ENCODE data around the gene STXBP4. TPM values are rescaled to one million over a fixed set of nuclear protein-coding genes. Genes with fewer than 3 reads are reported as not detected.

STXBP4 gene
- total RNA-seq, 1 donor from 2014 or later = 4.9 TPM

DNA sequence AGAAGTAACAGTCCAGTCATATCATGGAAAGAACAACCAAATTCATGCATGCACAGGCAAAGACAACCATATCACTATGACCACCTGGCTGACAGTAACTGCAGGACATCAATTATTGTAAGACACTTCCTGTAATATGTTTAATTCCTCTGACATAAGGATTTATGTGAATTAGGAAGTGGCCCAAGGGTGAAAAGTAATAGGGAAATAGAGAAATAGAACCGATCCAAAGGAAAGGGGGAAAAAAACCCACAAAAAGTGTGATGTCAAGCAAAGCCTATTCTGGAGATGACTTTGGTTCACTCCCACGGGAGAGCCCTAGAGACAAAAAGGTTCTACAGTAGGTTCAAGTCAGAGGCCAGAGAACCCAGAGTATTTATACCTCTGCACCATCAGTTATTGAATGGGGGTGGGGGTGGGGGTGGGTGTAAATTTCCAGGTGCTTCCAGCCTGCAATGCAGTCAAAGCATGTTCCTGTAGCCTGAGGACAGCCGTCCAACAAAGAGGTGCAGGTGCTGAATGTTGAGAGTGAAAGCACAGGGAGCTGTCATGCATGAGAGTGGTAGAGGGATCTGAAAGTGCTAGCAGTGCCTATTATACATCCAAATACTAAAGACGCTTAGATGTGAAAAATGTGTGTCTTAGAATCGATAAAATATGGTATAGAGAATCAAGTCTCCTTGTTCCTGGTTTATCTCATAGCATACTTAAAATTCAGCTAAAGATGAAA, 200.6 kb downstream of the STXBP4 start:
- intact Hi-C loops (cut with DNase I) = no loop called here
- no peak for DNase-seq (ENCODE audit: low spot score in 2 of 2)
- Histone ChIP-seq H3K27me3 (no peaks in the 10 kb centered on the region), H3K27ac (no peak overlapping the region), H3K36me3 (no peaks in the 10 kb centered on the region), H3K9me3 (no peaks in the 10 kb centered on the region), H3K4me3 (no peak overlapping the region), H3K4me1 (no peaks in the 10 kb centered on the region)
- no peak for TF ChIP-seq CTCF (IDR thresholded peaks at IDR 0.05)

DNA sequence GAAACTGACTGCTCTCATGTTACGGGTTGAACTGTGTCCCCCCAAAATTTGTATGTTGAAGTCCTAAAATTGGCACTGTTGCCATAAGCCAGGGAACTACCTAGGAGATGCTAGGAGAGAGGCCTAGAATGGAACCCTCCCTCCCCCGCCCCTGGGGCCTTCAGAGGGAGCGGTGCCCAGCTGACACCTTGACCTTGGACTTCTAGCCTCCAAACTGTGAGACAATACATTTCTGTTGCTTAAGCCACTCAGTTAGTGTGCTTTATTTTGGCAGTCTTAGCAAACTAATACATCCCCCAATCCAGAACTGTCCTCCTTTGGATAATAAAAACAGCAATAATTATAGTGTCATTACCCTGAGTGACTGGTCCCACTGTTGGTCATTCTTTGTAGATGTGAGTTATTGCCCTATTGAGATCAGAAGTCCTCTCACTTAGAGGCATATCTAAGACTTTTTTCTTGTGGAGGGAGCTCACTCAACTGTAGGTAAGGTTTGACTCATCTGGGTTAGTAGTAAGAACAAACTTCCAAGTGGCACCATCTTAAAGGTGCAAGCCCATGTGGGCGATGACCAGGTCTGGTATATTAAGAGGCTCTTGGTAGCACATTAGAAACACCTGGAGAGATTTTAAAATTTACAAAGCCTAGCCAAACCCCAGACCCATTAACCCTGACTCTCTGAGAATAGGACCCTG, 203.2 kb downstream of the STXBP4 start:
- intact Hi-C loops (cut with DNase I) = no loop called here
- no peaks in the 10 kb centered on the region for H3K9me3 ChIP-seq
- H3K4me3 ChIP-seq = no peak overlapping the region
- TF ChIP-seq CTCF (IDR thresholded peaks at IDR 0.05) = no peak
- no peak for DNase-seq (ENCODE audit: low spot score in 2 of 2)
- H3K4me1 ChIP-seq = no peaks in the 10 kb centered on the region
- H3K27me3 ChIP-seq = no peaks in the 10 kb centered on the region
- no peaks in the 10 kb centered on the region for H3K36me3 ChIP-seq
- H3K27ac ChIP-seq = no peak overlapping the region

GRCh38 chr17:55172612-55173011, 204.0 kb downstream of the STXBP4 start:
- H3K27me3 ChIP-seq = no peaks in the 10 kb centered on the region
- H3K36me3 ChIP-seq = no peaks in the 10 kb centered on the region
- no peak for TF ChIP-seq CTCF (IDR thresholded peaks at IDR 0.05)
- no peak overlapping the region for H3K4me3 ChIP-seq
- intact Hi-C loops (cut with DNase I) = no loop called here
- H3K27ac ChIP-seq = no peak overlapping the region
- no peaks in the 10 kb centered on the region for H3K9me3 ChIP-seq
- H3K4me1 ChIP-seq = no peaks in the 10 kb centered on the region
- DNase-seq (ENCODE audit: low spot score in 2 of 2) = no peak

DNA sequence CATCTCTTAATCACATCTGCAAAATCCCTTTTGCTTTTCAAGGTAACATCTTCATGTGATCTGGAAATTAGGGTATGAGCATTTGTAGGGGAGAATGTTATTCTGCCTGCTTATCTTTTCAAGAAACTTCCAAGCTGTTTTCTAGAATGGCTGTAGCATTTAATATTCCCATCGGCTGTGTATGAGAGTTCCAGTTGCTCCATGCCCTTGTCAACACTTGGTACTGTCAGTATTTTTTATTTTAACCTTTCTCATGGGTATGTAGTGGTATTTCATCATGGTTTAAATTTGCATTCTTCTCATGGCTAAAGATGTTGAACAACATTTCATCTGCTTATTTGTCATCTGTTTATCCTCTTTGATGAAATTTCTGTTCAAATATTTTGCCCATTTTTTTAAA, 205.6 kb downstream of the STXBP4 start:
- intact Hi-C loops (cut with DNase I) = no loop called here
- H3K4me3 ChIP-seq = no peak overlapping the region
- no peaks in the 10 kb centered on the region for H3K9me3 ChIP-seq
- no peak for TF ChIP-seq CTCF (IDR thresholded peaks at IDR 0.05)
- no peaks in the 10 kb centered on the region for H3K27me3 ChIP-seq
- H3K36me3 ChIP-seq = no peaks in the 10 kb centered on the region
- DNase-seq (ENCODE audit: low spot score in 2 of 2) = no peak
- no peaks in the 10 kb centered on the region for H3K4me1 ChIP-seq
- H3K27ac ChIP-seq = no peak overlapping the region

DNA sequence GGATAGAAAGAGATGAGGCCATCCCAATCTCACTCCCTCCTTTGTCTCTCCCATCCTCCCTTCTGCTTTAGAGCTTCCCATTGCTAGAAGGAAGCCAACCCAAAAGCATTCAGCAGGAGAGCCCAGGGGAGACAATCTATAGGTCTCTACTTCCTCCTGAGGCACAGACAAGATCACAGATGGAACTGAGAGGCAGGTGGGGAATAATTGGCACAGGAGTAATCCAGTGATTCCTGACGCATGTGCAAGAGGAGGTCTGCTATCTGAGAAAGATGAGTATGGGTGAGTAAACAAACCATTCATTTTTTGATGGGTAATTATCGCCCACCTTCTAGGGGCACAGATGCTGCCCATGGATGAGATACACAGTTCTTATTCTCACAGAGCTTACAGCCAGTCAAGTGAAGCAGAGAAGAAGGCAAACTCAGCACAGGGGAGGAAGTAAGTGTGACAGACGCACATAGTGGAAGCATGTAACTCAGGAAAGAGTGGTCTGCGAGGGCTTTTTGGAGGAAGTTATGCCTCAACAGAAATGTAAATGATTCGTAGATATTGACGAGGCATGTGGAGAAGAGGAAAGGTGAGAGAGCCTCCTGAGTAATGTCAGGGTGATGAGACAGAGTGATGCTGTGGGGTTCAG, 207.3 kb downstream of the STXBP4 start:
- H3K27me3 ChIP-seq = no peaks in the 10 kb centered on the region
- TF ChIP-seq CTCF (IDR thresholded peaks at IDR 0.05) = no peak
- intact Hi-C loops (cut with DNase I) = no loop called here

More for the DNA sequence above, 207.3 kb downstream of the STXBP4 start:
- Histone ChIP-seq H3K4me3 (no peak overlapping the region), H3K9me3 (no peaks in the 10 kb centered on the region), H3K36me3 (no peaks in the 10 kb centered on the region), H3K4me1 (no peaks in the 10 kb centered on the region), H3K27ac (no peak overlapping the region)
- DNase-seq (ENCODE audit: low spot score in 2 of 2) = no peak

All from ascending aorta (tissue), 2 donors.